Osteocyte (in vitro differentiated cells): Measurements from ENCODE around the gene EFCAB6. TPM values are rescaled to one million over a fixed set of nuclear protein-coding genes. Genes with fewer than 3 reads are reported as not detected.

Experiments
- DNase-seq: peaks from one replicate; pipeline ENCODE4 v3.0.0; 2021; ENCODE audit warnings: mixed read lengths; ENCODE audit not compliant: unreplicated experiment; ENCODE audit errors: extremely low spot score
- H3K27ac Mint-ChIP-seq: one replicate; pipeline ENCODE4 v1.8.0; 2021; ENCODE audit warnings: mild to moderate bottlenecking, mixed read lengths; ENCODE audit not compliant: unreplicated experiment
- H3K27me3 Mint-ChIP-seq: one replicate; pipeline ENCODE4 v1.8.0; 2021; ENCODE audit warnings: mixed read lengths; ENCODE audit not compliant: unreplicated experiment
- H3K36me3 Mint-ChIP-seq: one replicate; pipeline ENCODE4 v1.8.0; 2021; ENCODE audit warnings: mixed read lengths; ENCODE audit not compliant: unreplicated experiment
- H3K4me1 Mint-ChIP-seq: one replicate; pipeline ENCODE4 v1.8.0; 2021; ENCODE audit warnings: mixed read lengths; ENCODE audit not compliant: unreplicated experiment
- H3K4me3 Mint-ChIP-seq: one replicate; pipeline ENCODE4 v1.8.0; 2021; ENCODE audit warnings: mild to moderate bottlenecking, moderate library complexity, mixed read lengths; ENCODE audit not compliant: unreplicated experiment
- H3K9me3 Mint-ChIP-seq: one replicate; pipeline ENCODE4 v1.8.0; 2021; ENCODE audit warnings: mixed read lengths; ENCODE audit not compliant: unreplicated experiment
- total RNA-seq: library from RNA; stranded (reverse); gene quantifications from 2 replicates; pipeline ENCODE4 v1.2.1, GENCODE V29; 2021
- TF ChIP-seq, protein P1 (sequence below): fragments of 200-600 bp; sonication (generic); IDR thresholded peaks from 2 replicates; pipeline ENCODE4 v1.5.0; 2021; ENCODE audit warnings: antibody characterized with exemption, mild to moderate bottlenecking, moderate library complexity

Gene EFCAB6
- total RNA-seq, 1 donor from 2014 or later, result 1.4 TPM

GRCh38 chr22:43734370-43735150, 77.5 kb downstream of the EFCAB6 start:
- no peak overlapping the region for H3K27ac Mint-ChIP-seq
- DNase-seq, result no peak
- no peaks in the 10 kb centered on the region for H3K36me3 Mint-ChIP-seq

GRCh38 chr22:43733138-43733537, 79.0 kb downstream of the EFCAB6 start:
- no peak for DNase-seq
- TF ChIP-seq, protein P1, sequence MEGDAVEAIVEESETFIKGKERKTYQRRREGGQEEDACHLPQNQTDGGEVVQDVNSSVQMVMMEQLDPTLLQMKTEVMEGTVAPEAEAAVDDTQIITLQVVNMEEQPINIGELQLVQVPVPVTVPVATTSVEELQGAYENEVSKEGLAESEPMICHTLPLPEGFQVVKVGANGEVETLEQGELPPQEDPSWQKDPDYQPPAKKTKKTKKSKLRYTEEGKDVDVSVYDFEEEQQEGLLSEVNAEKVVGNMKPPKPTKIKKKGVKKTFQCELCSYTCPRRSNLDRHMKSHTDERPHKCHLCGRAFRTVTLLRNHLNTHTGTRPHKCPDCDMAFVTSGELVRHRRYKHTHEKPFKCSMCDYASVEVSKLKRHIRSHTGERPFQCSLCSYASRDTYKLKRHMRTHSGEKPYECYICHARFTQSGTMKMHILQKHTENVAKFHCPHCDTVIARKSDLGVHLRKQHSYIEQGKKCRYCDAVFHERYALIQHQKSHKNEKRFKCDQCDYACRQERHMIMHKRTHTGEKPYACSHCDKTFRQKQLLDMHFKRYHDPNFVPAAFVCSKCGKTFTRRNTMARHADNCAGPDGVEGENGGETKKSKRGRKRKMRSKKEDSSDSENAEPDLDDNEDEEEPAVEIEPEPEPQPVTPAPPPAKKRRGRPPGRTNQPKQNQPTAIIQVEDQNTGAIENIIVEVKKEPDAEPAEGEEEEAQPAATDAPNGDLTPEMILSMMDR, result no peak
- Mint-ChIP-seq H3K27ac (no peak overlapping the region), H3K27me3 (no peaks in the 10 kb centered on the region), H3K36me3 (no peaks in the 10 kb centered on the region), H3K9me3 (no peaks in the 10 kb centered on the region), H3K4me3 (no peak overlapping the region), H3K4me1 (no peaks in the 10 kb centered on the region)

More at GRCh38 chr22:43734370-43735150, 77.5 kb downstream of the EFCAB6 start:
- Mint-ChIP-seq H3K4me3 (no peak overlapping the region), H3K27me3 (no peaks in the 10 kb centered on the region), H3K4me1 (no peaks in the 10 kb centered on the region), H3K9me3 (no peaks in the 10 kb centered on the region)
- TF ChIP-seq, protein P1, result no peak

DNA sequence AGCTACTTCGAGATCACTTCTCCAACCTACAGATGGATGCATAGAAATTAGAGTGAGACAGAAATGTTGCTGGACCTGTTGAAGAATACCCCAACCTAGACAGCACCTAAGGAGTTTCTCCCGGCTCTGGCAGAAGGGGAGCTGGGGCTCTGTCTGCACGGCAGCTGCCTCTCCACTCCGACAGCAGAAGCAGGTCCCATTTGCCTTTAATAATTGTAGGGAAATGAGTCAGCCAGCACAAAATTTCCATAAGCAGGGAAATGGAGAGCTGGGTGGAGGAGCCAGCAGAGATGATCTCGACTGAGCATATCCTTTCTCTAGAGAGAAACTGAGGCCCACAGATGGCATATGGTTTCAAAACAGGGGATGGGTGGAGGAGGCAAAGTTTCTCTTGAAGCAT, 80.1 kb downstream of the EFCAB6 start:
- DNase-seq, result no peak
- TF ChIP-seq, protein P1, result no peak
- H3K27ac Mint-ChIP-seq, result no peak overlapping the region
- H3K4me3 Mint-ChIP-seq, result no peak overlapping the region
- H3K36me3 Mint-ChIP-seq, result no peaks in the 10 kb centered on the region
- H3K27me3 Mint-ChIP-seq, result no peaks in the 10 kb centered on the region
- no peaks in the 10 kb centered on the region for H3K4me1 Mint-ChIP-seq
- H3K9me3 Mint-ChIP-seq, result no peaks in the 10 kb centered on the region

- no peak for DNase-seq
- Mint-ChIP-seq H3K9me3 (no peaks in the 10 kb centered on the region), H3K4me3 (no peak overlapping the region), H3K4me1 (peaks cover 8% of the 10 kb centered on the region), H3K27me3 (no peaks in the 10 kb centered on the region), H3K27ac (no peak overlapping the region), H3K36me3 (no peaks in the 10 kb centered on the region)
- TF ChIP-seq, protein P1, result no peak
These were observed 85.1 kb downstream of the EFCAB6 start for GRCh38 chr22:43726964-43727543.

DNA sequence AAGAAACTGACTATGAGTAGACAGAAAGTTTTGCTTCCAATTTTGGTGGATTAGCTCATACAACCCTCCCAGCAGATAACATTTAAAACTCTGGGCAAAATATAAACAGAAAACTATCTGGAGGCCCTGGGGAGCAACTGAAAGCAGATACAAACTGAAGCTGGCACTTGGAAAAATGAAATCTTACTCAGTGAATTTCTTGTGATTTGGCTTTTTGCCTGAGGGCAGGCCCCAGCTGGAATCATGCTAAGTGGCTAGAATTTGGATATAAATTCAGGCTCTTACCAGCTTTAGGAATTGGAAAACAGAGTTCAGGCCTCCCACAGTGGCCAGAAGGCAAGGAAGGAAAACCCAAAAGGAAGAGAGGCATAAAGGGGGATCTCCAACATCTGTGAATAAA, 85.8 kb downstream of the EFCAB6 start:
- TF ChIP-seq, protein P1, result no peak
- Mint-ChIP-seq H3K4me3 (no peak overlapping the region), H3K27ac (no peak overlapping the region), H3K27me3 (peaks cover 7% of the 10 kb centered on the region), H3K36me3 (no peaks in the 10 kb centered on the region), H3K9me3 (peaks cover 3% of the 10 kb centered on the region), H3K4me1 (peaks cover 8% of the 10 kb centered on the region)
- DNase-seq, result no peak
